Tibial artery (tissue), 4 donors: ENCODE measurements around the gene VAV1.

Source experiments
- DNase-seq, 2 donors: peaks; one replicate each; pipeline ENCODE4 v3.0.0-alpha.2; 2019
- H3K27ac ChIP-seq, 2 donors: fragments of 200-600 bp; sonication (generic) in 1 of 2; 1 replicate in 1 of 2; 2 replicates in 1 of 2; pipeline ENCODE4 v1.5.1; 2018 to 2019; ENCODE audit warnings: mild to moderate bottlenecking in 1 of 2
- H3K27me3 ChIP-seq, 2 donors: fragments of 200-600 bp; sonication (generic) in 1 of 2; one replicate each; pipeline versions ENCODE4 v1.5.1 to v1.6.0; 2016 to 2019
- H3K36me3 ChIP-seq, 3 donors: fragments of 200-600 bp; sonication (generic) in 2 of 3; one replicate each; pipeline ENCODE4 v1.5.1; 2016 to 2019; ENCODE audit warnings: mild to moderate bottlenecking in 2 of 3
- H3K4me1 ChIP-seq, 4 donors: fragments of 200-600 bp; sonication (generic) in 2 of 4; 1 replicate in 3 of 4; 2 replicates in 1 of 4; pipeline ENCODE4 v1.5.1; 2016 to 2019
- H3K4me3 ChIP-seq, 2 donors: fragments of 200-600 bp; sonication (generic) in 1 of 2; 1 replicate in 1 of 2; 2 replicates in 1 of 2; pipeline ENCODE4 v1.5.1; 2018 to 2019; ENCODE audit warnings: mild to moderate bottlenecking in 2 of 2
- H3K9me3 ChIP-seq, 3 donors: fragments of 200-600 bp; sonication (generic) in 1 of 3; one replicate each; pipeline ENCODE4 v1.5.1; 2016 to 2019
- CTCF ChIP-seq, 2 experiments: fragments of 200-600 bp in 1 of 2; fragments of 450-650 bp in 1 of 2; IDR thresholded peaks; one replicate each; pipeline ENCODE4 v1.5.1; 2017 to 2019; ENCODE audit warnings: antibody characterized with exemption in 2 of 2, mild to moderate bottlenecking in 1 of 2, moderate library complexity in 1 of 2
- intact Hi-C: fragments of 100-400 bp; cut with DNase I; formaldehyde crosslinking; loops from one replicate; pipeline ENCODE4 v1.15.0; 2023; ENCODE audit warnings: low total_unique reads

VAV1 gene

GRCh38 chr19:6731822-6732221 lies 40.7 kb upstream of the VAV1 start:
- H3K4me1 ChIP-seq = peaks cover 0 to 14% (median 9%) of the 10 kb centered on the region in 4 donors
- intact Hi-C loops = loop anchor here (10.0 kb wide), 2 partner anchors 133 to 357 kb away; partner anchors contain the start of genes ALKBH7 and PSPN

GRCh38 chr19:6732803-6733337 lies 39.6 kb upstream of the VAV1 start:
- no peak overlapping the region for H3K4me3 ChIP-seq
- H3K36me3 ChIP-seq = peaks cover 14 to 49% (median 35%) of the 10 kb centered on the region in 3 donors
- H3K27me3 ChIP-seq = no peaks in the 10 kb centered on the region
- no peak overlapping the region for H3K27ac ChIP-seq
- no peak for DNase-seq
- H3K9me3 ChIP-seq = no peaks in the 10 kb centered on the region
- intact Hi-C loops = loop anchor here (10.0 kb wide), 2 partner anchors 132 to 358 kb away; partner anchors contain the start of genes ALKBH7 and PSPN
- no peak for TF ChIP-seq CTCF (IDR thresholded peaks at IDR 0.05)
- H3K4me1 ChIP-seq = peaks cover 0 to 16% (median 10%) of the 10 kb centered on the region in 4 donors

More at GRCh38 chr19:6731822-6732221, 40.7 kb upstream of the VAV1 start:
- no peak overlapping the region for H3K27ac ChIP-seq
- H3K27me3 ChIP-seq = no peaks in the 10 kb centered on the region
- no peak for TF ChIP-seq CTCF (IDR thresholded peaks at IDR 0.05)
- DNase-seq = no peak
- no peaks in the 10 kb centered on the region for H3K9me3 ChIP-seq
- peaks cover 14 to 49% (median 35%) of the 10 kb centered on the region in 3 donors for H3K36me3 ChIP-seq
- H3K4me3 ChIP-seq = no peak overlapping the region

- DNase-seq = no peak
- H3K4me3 ChIP-seq = no peak overlapping the region
- intact Hi-C loops = loop anchor here (10.0 kb wide), 2 partner anchors 131 to 359 kb away; partner anchors contain the start of genes ALKBH7 and PSPN
Observed at GRCh38 chr19:6733338-6734095, 39.0 kb upstream of the VAV1 start.

GRCh38 chr19:6734096-6734696 lies 38.3 kb upstream of the VAV1 start:
- peaks cover 14 to 49% (median 35%) of the 10 kb centered on the region in 3 donors for H3K36me3 ChIP-seq
- H3K27me3 ChIP-seq = no peaks in the 10 kb centered on the region
- H3K4me1 ChIP-seq = peaks cover 0 to 29% (median 23%) of the 10 kb centered on the region in 4 donors
- no peaks in the 10 kb centered on the region for H3K9me3 ChIP-seq
- DNase-seq = no peak
- intact Hi-C loops = loop anchor here (10.0 kb wide), 2 partner anchors 131 to 359 kb away; partner anchors contain the start of genes ALKBH7 and PSPN
- no peak overlapping the region for H3K27ac ChIP-seq
- H3K4me3 ChIP-seq = no peak overlapping the region
- no peak for TF ChIP-seq CTCF (IDR thresholded peaks at IDR 0.05)

More at GRCh38 chr19:6733338-6734095, 39.0 kb upstream of the VAV1 start:
- peaks cover 0 to 22% (median 16%) of the 10 kb centered on the region in 4 donors for H3K4me1 ChIP-seq
- H3K36me3 ChIP-seq = peaks cover 14 to 49% (median 35%) of the 10 kb centered on the region in 3 donors
- no peak overlapping the region for H3K27ac ChIP-seq
- no peak for TF ChIP-seq CTCF (IDR thresholded peaks at IDR 0.05)
- H3K27me3 ChIP-seq = no peaks in the 10 kb centered on the region
- H3K9me3 ChIP-seq = no peaks in the 10 kb centered on the region

- Histone ChIP-seq H3K36me3 (peaks cover 14 to 41% (median 32%) of the 10 kb centered on the region in 3 donors), H3K27me3 (no peaks in the 10 kb centered on the region), H3K4me3 (no peak overlapping the region), H3K9me3 (no peaks in the 10 kb centered on the region), H3K4me1 (peaks cover 0 to 30% (median 23%) of the 10 kb centered on the region in 4 donors), H3K27ac (peak overlapping the region in 1 of 2 donors; percentile 90)
- no peak for TF ChIP-seq CTCF (IDR thresholded peaks at IDR 0.05)
- DNase-seq = no peak
- intact Hi-C loops = loop anchor here (10.0 kb wide), 2 partner anchors 129 to 361 kb away; partner anchors contain the start of genes ALKBH7 and PSPN
Observed at GRCh38 chr19:6735181-6735911, 37.2 kb upstream of the VAV1 start.
